Stomach (tissue), 4 donors: Measurements from ENCODE around the gene PDCD7.

ENCODE experiments used
- EP300 ChIP-seq: sonication (generic); formaldehyde crosslinking; IDR thresholded peaks from one replicate; pipeline ENCODE4 v1.6.1; 2017; ENCODE audit warnings: antibody characterized with exemption
- POLR2A ChIP-seq, 4 donors: fragments of 450-650 bp; IDR thresholded peaks; one replicate each; pipeline ENCODE4 v1.6.1; 2016; ENCODE audit warnings: antibody characterized with exemption in 4 of 4, control low read depth in 2 of 4, mild to moderate bottlenecking in 1 of 4, moderate library complexity in 1 of 4
- POLR2AphosphoS5 ChIP-seq, 3 donors: sonication (generic); formaldehyde crosslinking; IDR thresholded peaks; one replicate each; pipeline ENCODE4 v1.6.1; 2016; ENCODE audit warnings: antibody characterized with exemption in 3 of 3
- TF ChIP-seq, protein P1 (sequence below), 7 experiments: fragments of 450-650 bp in 4 of 7; fragments of 200-600 bp in 3 of 7; sonication (generic) in 3 of 7; IDR thresholded peaks; one replicate each; pipeline ENCODE4 v1.5.1; 2016 to 2019; ENCODE audit warnings: antibody characterized with exemption in 7 of 7, control low read depth in 2 of 7, mild to moderate bottlenecking in 1 of 7

- TF ChIP-seq, protein P1, sequence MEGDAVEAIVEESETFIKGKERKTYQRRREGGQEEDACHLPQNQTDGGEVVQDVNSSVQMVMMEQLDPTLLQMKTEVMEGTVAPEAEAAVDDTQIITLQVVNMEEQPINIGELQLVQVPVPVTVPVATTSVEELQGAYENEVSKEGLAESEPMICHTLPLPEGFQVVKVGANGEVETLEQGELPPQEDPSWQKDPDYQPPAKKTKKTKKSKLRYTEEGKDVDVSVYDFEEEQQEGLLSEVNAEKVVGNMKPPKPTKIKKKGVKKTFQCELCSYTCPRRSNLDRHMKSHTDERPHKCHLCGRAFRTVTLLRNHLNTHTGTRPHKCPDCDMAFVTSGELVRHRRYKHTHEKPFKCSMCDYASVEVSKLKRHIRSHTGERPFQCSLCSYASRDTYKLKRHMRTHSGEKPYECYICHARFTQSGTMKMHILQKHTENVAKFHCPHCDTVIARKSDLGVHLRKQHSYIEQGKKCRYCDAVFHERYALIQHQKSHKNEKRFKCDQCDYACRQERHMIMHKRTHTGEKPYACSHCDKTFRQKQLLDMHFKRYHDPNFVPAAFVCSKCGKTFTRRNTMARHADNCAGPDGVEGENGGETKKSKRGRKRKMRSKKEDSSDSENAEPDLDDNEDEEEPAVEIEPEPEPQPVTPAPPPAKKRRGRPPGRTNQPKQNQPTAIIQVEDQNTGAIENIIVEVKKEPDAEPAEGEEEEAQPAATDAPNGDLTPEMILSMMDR (IDR thresholded peaks at IDR 0.05): no peak
- no peak for TF ChIP-seq EP300
- TF ChIP-seq POLR2AphosphoS5 (IDR thresholded peaks at IDR 0.05): peak in 2 of 3 donors; percentile 18 to 63
- TF ChIP-seq POLR2A (IDR thresholded peaks at IDR 0.05): no peak
Measured at GRCh38 chr15:65069179-65069578, 64.4 kb downstream of the PDCD7 start.
